K562 (cell line): ENCODE data around the gene CCDC117.

ENCODE experiments used
- CBX8 ChIP-seq: fragments of 200-600 bp; sonication (generic); IDR thresholded peaks from 2 replicates; pipeline ENCODE4 v1.6.1; 2012; ENCODE audit warnings: borderline replicate concordance, mixed run types, low read depth, mild to moderate bottlenecking, moderate library complexity, mixed read lengths, low read length, control low read depth, inconsistent platforms; ENCODE audit not compliant: poor library complexity, severe bottlenecking; ENCODE audit errors: extremely low read depth
- CEBPB ChIP-seq: fragments of 450-650 bp; IDR thresholded peaks from 2 replicates; pipeline ENCODE4 v1.6.1; 2016; ENCODE audit warnings: missing genetic modification characterization, missing compliant biosample characterization
- ILF3 ChIP-seq: fragments of 450-650 bp; IDR thresholded peaks from 2 replicates; pipeline ENCODE4 v1.6.1; 2018; ENCODE audit warnings: antibody characterized with exemption, mild to moderate bottlenecking, moderate library complexity, borderline replicate concordance
- PATZ1 ChIP-seq: fragments of 250-450 bp; sonication (Bioruptor Pico); IDR thresholded peaks from 2 replicates; pipeline ENCODE4 v1.5.0; 2020; ENCODE audit warnings: mild to moderate bottlenecking, borderline replicate concordance
- POLR2A ChIP-seq: fragments of 450-650 bp; conservative IDR thresholded peaks from 2 replicates; pipeline ENCODE4 v1.6.1; 2016
- YY1 ChIP-seq, 3 experiments: IDR thresholded peaks; 2 replicates each; pipeline ENCODE4 v1.6.1; 2011; ENCODE audit warnings: low read length in 2 of 3, mild to moderate bottlenecking in 2 of 3, moderate library complexity in 2 of 3, borderline replicate concordance in 1 of 3, control low read depth in 1 of 3, low read depth in 1 of 3; ENCODE audit not compliant: insufficient read depth in 3 of 3, insufficient replicate concordance in 2 of 3, control insufficient read depth in 1 of 3, insufficient read length in 1 of 3; ENCODE audit errors: extremely low read depth in 1 of 3
- ZFP1 ChIP-seq: fragments of 450-650 bp; formaldehyde crosslinking; IDR thresholded peaks from 2 replicates; pipeline ENCODE4 v1.4.0; 2020; ENCODE audit warnings: mild to moderate bottlenecking, mixed read lengths
- ZFP30 ChIP-seq: fragments of 250-450 bp; sonication (Bioruptor Pico); IDR thresholded peaks from 2 replicates; pipeline ENCODE4 v1.8.0; 2022; ENCODE audit warnings: moderate library complexity, mild to moderate bottlenecking, inconsistent platforms, borderline replicate concordance
- ZNF217 ChIP-seq: sonication (generic); formaldehyde crosslinking; IDR thresholded peaks from 2 replicates; pipeline ENCODE4 v1.8.0; 2022; ENCODE audit warnings: mild to moderate bottlenecking, missing genetic modification reagents
- TF ChIP-seq, protein P1 (sequence below), 3 experiments: IDR thresholded peaks in 2 of 3; conservative IDR thresholded peaks in 1 of 3; 2 replicates each; pipeline ENCODE4 v1.5.1; 2011 to 2012; ENCODE audit warnings: low read length in 3 of 3, mild to moderate bottlenecking in 3 of 3, control low read depth in 2 of 3, improper control_type of control experiment in 1 of 3, inconsistent platforms in 1 of 3, low read depth in 1 of 3, mixed read lengths in 1 of 3, moderate library complexity in 1 of 3; ENCODE audit not compliant: insufficient read depth in 2 of 3

DNA sequence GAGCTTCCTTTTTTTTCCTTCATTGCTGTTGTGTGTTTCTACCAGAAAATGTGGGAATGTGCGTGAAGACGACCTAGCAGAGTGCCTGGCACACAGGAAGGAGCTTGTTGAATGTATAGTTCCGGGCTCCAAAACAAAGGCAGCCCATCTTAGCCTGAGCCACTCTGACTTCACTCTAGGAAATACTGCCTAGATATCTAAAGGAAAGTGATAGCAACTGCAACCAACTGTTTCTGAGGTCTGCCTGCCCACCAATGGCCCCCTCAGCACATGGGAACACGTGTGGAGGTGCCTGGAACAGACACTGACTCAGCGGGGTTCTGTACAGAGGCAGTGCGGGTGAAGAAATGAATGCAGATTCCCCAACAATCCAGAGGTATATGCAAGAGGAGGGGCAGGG lies 42.6 kb downstream of the CCDC117 start:
- no peak for TF ChIP-seq PATZ1 (CRISPR knock-in tag)
- TF ChIP-seq, protein P1, sequence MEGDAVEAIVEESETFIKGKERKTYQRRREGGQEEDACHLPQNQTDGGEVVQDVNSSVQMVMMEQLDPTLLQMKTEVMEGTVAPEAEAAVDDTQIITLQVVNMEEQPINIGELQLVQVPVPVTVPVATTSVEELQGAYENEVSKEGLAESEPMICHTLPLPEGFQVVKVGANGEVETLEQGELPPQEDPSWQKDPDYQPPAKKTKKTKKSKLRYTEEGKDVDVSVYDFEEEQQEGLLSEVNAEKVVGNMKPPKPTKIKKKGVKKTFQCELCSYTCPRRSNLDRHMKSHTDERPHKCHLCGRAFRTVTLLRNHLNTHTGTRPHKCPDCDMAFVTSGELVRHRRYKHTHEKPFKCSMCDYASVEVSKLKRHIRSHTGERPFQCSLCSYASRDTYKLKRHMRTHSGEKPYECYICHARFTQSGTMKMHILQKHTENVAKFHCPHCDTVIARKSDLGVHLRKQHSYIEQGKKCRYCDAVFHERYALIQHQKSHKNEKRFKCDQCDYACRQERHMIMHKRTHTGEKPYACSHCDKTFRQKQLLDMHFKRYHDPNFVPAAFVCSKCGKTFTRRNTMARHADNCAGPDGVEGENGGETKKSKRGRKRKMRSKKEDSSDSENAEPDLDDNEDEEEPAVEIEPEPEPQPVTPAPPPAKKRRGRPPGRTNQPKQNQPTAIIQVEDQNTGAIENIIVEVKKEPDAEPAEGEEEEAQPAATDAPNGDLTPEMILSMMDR (IDR thresholded peaks at IDR 0.05 in 2 of 3, conservative IDR thresholded peaks at IDR 0.05 in 1 of 3; ENCODE audit: insufficient read depth in 2 of 3, low read depth in 1 of 3, low read length in 3 of 3): no peak
- no peak for TF ChIP-seq ZFP30 (CRISPR knock-in tag)
- no peak for TF ChIP-seq CBX8
- TF ChIP-seq POLR2A: no peak
- TF ChIP-seq ZNF217 (CRISPR knock-in tag): no peak
- TF ChIP-seq CEBPB (tag): no peak
- TF ChIP-seq ZFP1: no peak
- TF ChIP-seq ILF3: no peak
- no peak for TF ChIP-seq YY1 (IDR thresholded peaks at IDR 0.05; ENCODE audit: borderline replicate concordance in 1 of 3, control insufficient read depth in 1 of 3, extremely low read depth in 1 of 3, insufficient read depth in 3 of 3, insufficient read length in 1 of 3, insufficient replicate concordance in 2 of 3, low read depth in 1 of 3, low read length in 2 of 3)
